HG03135 (cell line): Measurements from ENCODE around the gene DKK1.
"Not testable (repeated sequence)": the region's sequence is repeated elsewhere in the genome, so short reads cannot be mapped to it uniquely, and the experiment has no call there.

ENCODE experiments used
- ATAC-seq: cut with Tn5 transposase; IDR thresholded peaks from one replicate; pipeline ENCODE4 v1.9.1; 2021; ENCODE audit warnings: mild to moderate bottlenecking, moderate library complexity; ENCODE audit not compliant: unreplicated experiment

The DKK1 gene

GRCh38 chr10:52365547-52366432 is 51.7 kb downstream of the DKK1 start:
- not testable (repeated sequence) for ATAC-seq
